ENCODE results near the gene PARD3.

The PARD3 gene

GRCh38 chr10:34205452-34205851 is 609.6 kb downstream of the PARD3 start:
- no peak overlapping the region for H3K27ac ChIP-seq
- TF ChIP-seq CTCF (conservative IDR thresholded peaks at IDR 0.05): no peak

- no peak for TF ChIP-seq CTCF (conservative IDR thresholded peaks at IDR 0.05)
- no peak overlapping the region for H3K27ac ChIP-seq
Measured at GRCh38 chr10:34203966-34204630, 611.0 kb downstream of the PARD3 start.

GRCh38 chr10:34200355-34200901 is 614.7 kb downstream of the PARD3 start:
- TF ChIP-seq CTCF (conservative IDR thresholded peaks at IDR 0.05): no peak
- no peak overlapping the region for H3K27ac ChIP-seq

- no peak overlapping the region for H3K27ac ChIP-seq
- TF ChIP-seq CTCF (conservative IDR thresholded peaks at IDR 0.05): no peak
Measured at GRCh38 chr10:34198953-34199352, 616.1 kb downstream of the PARD3 start.

GRCh38 chr10:34196058-34196433 is 619.0 kb downstream of the PARD3 start:
- no peak for TF ChIP-seq CTCF (conservative IDR thresholded peaks at IDR 0.05)
- H3K27ac ChIP-seq: peak overlapping the region; percentile 36

GRCh38 chr10:34195364-34196057 is 619.6 kb downstream of the PARD3 start:
- H3K27ac ChIP-seq: peak overlapping the region; percentile 36
- TF ChIP-seq CTCF (conservative IDR thresholded peaks at IDR 0.05): no peak

- no peak for TF ChIP-seq CTCF (conservative IDR thresholded peaks at IDR 0.05)
- no peak overlapping the region for H3K27ac ChIP-seq
Measured at GRCh38 chr10:34193931-34194626, 621.0 kb downstream of the PARD3 start.
